Loucy (cell line): ENCODE measurements around the gene DLGAP4.

ENCODE experiments used
- H2AFZ ChIP-seq: fragments of 200-600 bp; sonication (generic); 2 replicates; pipeline ENCODE4 v1.6.0; 2016; ENCODE audit warnings: antibody characterized with exemption, mild to moderate bottlenecking, low read length, moderate library complexity
- H3F3A ChIP-seq: fragments of 200-600 bp; 2 replicates; pipeline ENCODE4 v1.6.0; 2016; ENCODE audit warnings: antibody characterized with exemption, low read depth, mild to moderate bottlenecking
- H3K27me3 ChIP-seq: fragments of 200-600 bp; sonication (generic); 2 replicates; pipeline ENCODE4 v1.6.1; 2014; ENCODE audit warnings: low read length, mild to moderate bottlenecking; ENCODE audit not compliant: insufficient read depth, poor library complexity, severe bottlenecking
- H3K36me3 ChIP-seq: fragments of 200-600 bp; sonication (generic); 2 replicates; pipeline ENCODE4 v1.6.1; 2016; ENCODE audit warnings: low read length; ENCODE audit not compliant: insufficient read depth
- H3K4me1 ChIP-seq: fragments of 200-600 bp; sonication (generic); 2 replicates; pipeline ENCODE4 v1.5.1; 2014; ENCODE audit warnings: low read length, mild to moderate bottlenecking; ENCODE audit not compliant: insufficient read depth, poor library complexity, severe bottlenecking
- H3K4me2 ChIP-seq: fragments of 200-600 bp; sonication (generic); 2 replicates; pipeline ENCODE4 v1.6.0; 2014; ENCODE audit warnings: antibody characterized with exemption, low read length, low read depth, mild to moderate bottlenecking; ENCODE audit not compliant: poor library complexity, severe bottlenecking
- H3K4me3 ChIP-seq: fragments of 200-600 bp; sonication (generic); 2 replicates; pipeline ENCODE4 v1.5.1; 2014; ENCODE audit warnings: low read length, mild to moderate bottlenecking, mixed read lengths; ENCODE audit not compliant: poor library complexity, severe bottlenecking
- H3K79me2 ChIP-seq: fragments of 200-600 bp; sonication (generic); 2 replicates; pipeline ENCODE4 v1.6.1; 2014; ENCODE audit warnings: low read length; ENCODE audit not compliant: insufficient read depth
- H3K9ac ChIP-seq: fragments of 200-600 bp; sonication (generic); 2 replicates; pipeline ENCODE4 v1.6.0; 2014; ENCODE audit warnings: mild to moderate bottlenecking, low read depth, low read length, moderate library complexity; ENCODE audit not compliant: poor library complexity, severe bottlenecking
- H3K9me2 ChIP-seq: fragments of 200-600 bp; sonication (generic); replicated peaks from 2 replicates; pipeline ENCODE4 v1.6.1; 2016; ENCODE audit warnings: low read depth, low read length, mixed read lengths
- H3K9me3 ChIP-seq: fragments of 200-600 bp; sonication (generic); 2 replicates; pipeline ENCODE4 v1.6.1; 2014; ENCODE audit warnings: mild to moderate bottlenecking, antibody characterized with exemption, low read length, low read depth; ENCODE audit not compliant: insufficient read depth
- H4K20me1 ChIP-seq: fragments of 200-600 bp; sonication (generic); 2 replicates; pipeline ENCODE4 v1.6.0; 2014; ENCODE audit warnings: antibody characterized with exemption, low read length, mild to moderate bottlenecking; ENCODE audit not compliant: insufficient read depth, poor library complexity, severe bottlenecking
- CTCF ChIP-seq: fragments of 200-600 bp; sonication (generic); conservative IDR thresholded peaks from 2 replicates; pipeline ENCODE4 v1.5.1; 2014; ENCODE audit warnings: mild to moderate bottlenecking, antibody characterized with exemption, low read length
- EZH2phosphoT487 ChIP-seq: fragments of 200-600 bp; IDR thresholded peaks from 2 replicates; pipeline ENCODE4 v1.6.1; 2018; ENCODE audit warnings: antibody characterized with exemption, mild to moderate bottlenecking, moderate library complexity, borderline replicate concordance

DLGAP4 gene

GRCh38 chr20:36314734-36315544 lies 8.8 kb downstream of the DLGAP4 start:
- H3K9me2 ChIP-seq: no peaks in the 10 kb centered on the region
- no peak overlapping the region for H3K9ac ChIP-seq
- H3K4me2 ChIP-seq: no peak overlapping the region
- TF ChIP-seq EZH2phosphoT487 (no peak), CTCF (no peak)
- no peaks in the 10 kb centered on the region for H3K36me3 ChIP-seq
- no peaks in the 10 kb centered on the region for H3K4me1 ChIP-seq
- no peaks in the 10 kb centered on the region for H3K79me2 ChIP-seq
- H3K9me3 ChIP-seq: no peaks in the 10 kb centered on the region
- H3F3A ChIP-seq: no peaks in the 10 kb centered on the region
- H3K27me3 ChIP-seq: no peaks in the 10 kb centered on the region
- no peak overlapping the region for H2AFZ ChIP-seq
- no peaks in the 10 kb centered on the region for H4K20me1 ChIP-seq
- H3K4me3 ChIP-seq: no peak overlapping the region

- Histone ChIP-seq H3K36me3 (no peaks in the 10 kb centered on the region), H4K20me1 (no peaks in the 10 kb centered on the region), H3K4me3 (no peak overlapping the region), H3K4me2 (no peak overlapping the region), H3K4me1 (no peaks in the 10 kb centered on the region), H3K27me3 (no peaks in the 10 kb centered on the region), H3F3A (no peaks in the 10 kb centered on the region), H3K79me2 (no peaks in the 10 kb centered on the region), H2AFZ (no peak overlapping the region), H3K9me3 (no peaks in the 10 kb centered on the region), H3K9ac (no peak overlapping the region), H3K9me2 (no peaks in the 10 kb centered on the region)
- no peak for TF ChIP-seq EZH2phosphoT487
- no peak for TF ChIP-seq CTCF
Measured at GRCh38 chr20:36315545-36316351, 9.6 kb downstream of the DLGAP4 start.

- H3F3A ChIP-seq: no peaks in the 10 kb centered on the region
- no peaks in the 10 kb centered on the region for H3K9me3 ChIP-seq
- H2AFZ ChIP-seq: no peak overlapping the region
- no peak overlapping the region for H3K9ac ChIP-seq
- H3K4me3 ChIP-seq: no peak overlapping the region
- no peaks in the 10 kb centered on the region for H3K36me3 ChIP-seq
- no peak overlapping the region for H3K4me2 ChIP-seq
- H3K9me2 ChIP-seq: no peaks in the 10 kb centered on the region
- H3K79me2 ChIP-seq: no peaks in the 10 kb centered on the region
- H3K4me1 ChIP-seq: no peaks in the 10 kb centered on the region
- no peaks in the 10 kb centered on the region for H4K20me1 ChIP-seq
- H3K27me3 ChIP-seq: no peaks in the 10 kb centered on the region
- TF ChIP-seq EZH2phosphoT487 (no peak), CTCF (no peak)
Measured at GRCh38 chr20:36317675-36318074, 11.5 kb downstream of the DLGAP4 start.
